HEK293 (cell line): ENCODE measurements around the gene FAM81A.

ENCODE experiments used
- CTCF ChIA-PET: fragments of 350-600 bp; formaldehyde crosslinking; extraction: SDS; loops from one replicate; lab custom pipeline; 2021; ENCODE audit warnings: antibody characterized with exemption; lab: Yijun Ruan, JAX
- POLR2A ChIA-PET: fragments of 300-600 bp; formaldehyde crosslinking; extraction: SDS; loops from one replicate; lab custom pipeline; 2020; ENCODE audit warnings: antibody characterized with exemption, inconsistent platforms; lab: Yijun Ruan, JAX
- H3K27ac ChIP-seq: fragments of 200-500 bp; sonication (Bioruptor generic); 2 replicates; pipeline ENCODE4 v1.5.1; 2014; ENCODE audit warnings: low read depth, low read length, control low read depth, inconsistent platforms; ENCODE audit errors: extremely low read depth
- H3K36me3 ChIP-seq, 2 experiments: fragments of 200-500 bp in 1 of 2; sonication (Bioruptor generic) in 1 of 2; 1 replicate in 1 of 2; 2 replicates in 1 of 2; pipeline ENCODE4 v1.5.1; 2014 to 2017; ENCODE audit warnings: inconsistent platforms in 2 of 2, low read length in 2 of 2; ENCODE audit not compliant: control insufficient read depth in 2 of 2, insufficient read depth in 1 of 2
- H3K4me1 ChIP-seq: fragments of 200-500 bp; sonication (Bioruptor generic); 2 replicates; pipeline ENCODE4 v1.5.1; 2014; ENCODE audit warnings: mild to moderate bottlenecking, low read length, inconsistent platforms; ENCODE audit not compliant: control insufficient read depth, insufficient read depth
- H3K4me3 ChIP-seq: 2 replicates; pipeline ENCODE4 v1.5.1; 2011; ENCODE audit warnings: low read depth, mild to moderate bottlenecking, control low read depth, low read length, moderate library complexity
- H3K9me3 ChIP-seq: fragments of 200-500 bp; sonication (Bioruptor generic); 2 replicates; pipeline ENCODE4 v1.5.1; 2014; ENCODE audit warnings: low read depth, low read length, inconsistent platforms; ENCODE audit not compliant: control insufficient read depth, insufficient read depth
- ATF2 ChIP-seq: fragments of 450-650 bp; formaldehyde crosslinking; IDR thresholded peaks from 2 replicates; pipeline ENCODE4 v1.5.1; 2016; ENCODE audit warnings: missing biosample characterization, missing genetic modification characterization, low read depth
- KLF17 ChIP-seq: fragments of 450-650 bp; formaldehyde crosslinking; IDR thresholded peaks from 2 replicates; pipeline ENCODE4 v1.5.1; 2016; ENCODE audit warnings: missing biosample characterization, missing genetic modification characterization
- PRDM1 ChIP-seq: fragments of 450-650 bp; formaldehyde crosslinking; IDR thresholded peaks from 2 replicates; pipeline ENCODE4; 2016; ENCODE audit warnings: missing biosample characterization, missing genetic modification characterization
- SCRT1 ChIP-seq: fragments of 450-650 bp; formaldehyde crosslinking; IDR thresholded peaks from 2 replicates; pipeline ENCODE4 v1.5.1; 2016; ENCODE audit warnings: missing biosample characterization, missing genetic modification characterization, borderline replicate concordance
- ZBTB1 ChIP-seq: fragments of 450-650 bp; formaldehyde crosslinking; IDR thresholded peaks from 2 replicates; pipeline ENCODE4 v1.5.1; 2016; ENCODE audit warnings: missing biosample characterization, missing genetic modification characterization
- ZBTB8A ChIP-seq: fragments of 450-650 bp; formaldehyde crosslinking; IDR thresholded peaks from 2 replicates; pipeline ENCODE4 v1.5.1; 2016; ENCODE audit warnings: missing biosample characterization, missing genetic modification characterization
- ZFP3 ChIP-seq: fragments of 450-650 bp; formaldehyde crosslinking; IDR thresholded peaks from 2 replicates; pipeline ENCODE4 v1.5.1; 2016; ENCODE audit warnings: low read depth, missing biosample characterization, missing genetic modification characterization
- ZNF10 ChIP-seq: fragments of 450-650 bp; formaldehyde crosslinking; IDR thresholded peaks from 2 replicates; pipeline ENCODE4 v1.5.1; 2017; ENCODE audit warnings: missing biosample characterization, missing genetic modification characterization
- ZNF132 ChIP-seq: fragments of 450-650 bp; formaldehyde crosslinking; IDR thresholded peaks from 2 replicates; pipeline ENCODE4 v1.5.1; 2017; ENCODE audit warnings: missing biosample characterization, missing genetic modification characterization, borderline replicate concordance
- ZNF223 ChIP-seq: fragments of 450-650 bp; formaldehyde crosslinking; IDR thresholded peaks from 2 replicates; pipeline ENCODE4 v1.5.1; 2016; ENCODE audit warnings: missing biosample characterization, missing genetic modification characterization
- ZNF248 ChIP-seq: fragments of 450-650 bp; formaldehyde crosslinking; IDR thresholded peaks from 2 replicates; pipeline ENCODE4 v1.5.1; 2017; ENCODE audit warnings: missing biosample characterization, missing genetic modification characterization
- ZNF335 ChIP-seq: fragments of 450-650 bp; formaldehyde crosslinking; conservative IDR thresholded peaks from 2 replicates; pipeline ENCODE4 v1.5.1; 2016; ENCODE audit warnings: missing biosample characterization, missing genetic modification characterization
- ZNF449 ChIP-seq: fragments of 450-650 bp; formaldehyde crosslinking; IDR thresholded peaks from 2 replicates; pipeline ENCODE4 v1.5.1; 2017; ENCODE audit warnings: missing biosample characterization, mild to moderate bottlenecking, missing genetic modification characterization, moderate library complexity
- ZNF48 ChIP-seq: fragments of 450-650 bp; formaldehyde crosslinking; IDR thresholded peaks from 2 replicates; pipeline ENCODE4 v1.5.1; 2016; ENCODE audit warnings: missing biosample characterization, missing genetic modification characterization
- ZNF488 ChIP-seq: fragments of 450-650 bp; formaldehyde crosslinking; IDR thresholded peaks from 2 replicates; pipeline ENCODE4 v1.5.1; 2016; ENCODE audit warnings: missing biosample characterization, missing genetic modification characterization
- ZNF521 ChIP-seq: fragments of 450-650 bp; formaldehyde crosslinking; IDR thresholded peaks from 2 replicates; pipeline ENCODE4 v1.5.1; 2017; ENCODE audit warnings: missing biosample characterization, mild to moderate bottlenecking, missing genetic modification characterization
- ZNF549 ChIP-seq: fragments of 450-650 bp; IDR thresholded peaks from 2 replicates; pipeline ENCODE4 v1.5.1; 2018; ENCODE audit warnings: missing biosample characterization, missing genetic modification characterization, mild to moderate bottlenecking, inconsistent platforms, moderate library complexity
- ZNF639 ChIP-seq: fragments of 450-650 bp; formaldehyde crosslinking; IDR thresholded peaks from 2 replicates; pipeline ENCODE4 v1.5.1; 2016; ENCODE audit warnings: missing biosample characterization, missing genetic modification characterization
- ZNF645 ChIP-seq: fragments of 450-650 bp; formaldehyde crosslinking; IDR thresholded peaks from 2 replicates; pipeline ENCODE4; 2016; ENCODE audit warnings: missing biosample characterization, missing genetic modification characterization
- ZNF677 ChIP-seq: fragments of 450-650 bp; IDR thresholded peaks from 2 replicates; pipeline ENCODE4 v1.5.0; 2018; ENCODE audit warnings: missing biosample characterization, mild to moderate bottlenecking, missing genetic modification characterization, moderate library complexity
- ZNF692 ChIP-seq: fragments of 450-650 bp; formaldehyde crosslinking; IDR thresholded peaks from 2 replicates; pipeline ENCODE4 v1.5.1; 2016; ENCODE audit warnings: missing biosample characterization, missing genetic modification characterization
- ZNF747 ChIP-seq: fragments of 450-650 bp; formaldehyde crosslinking; IDR thresholded peaks from 2 replicates; pipeline ENCODE4 v1.5.1; 2016; ENCODE audit warnings: missing biosample characterization, missing genetic modification characterization
- ZNF791 ChIP-seq: fragments of 450-650 bp; formaldehyde crosslinking; IDR thresholded peaks from 2 replicates; pipeline ENCODE4 v1.5.1; 2016; ENCODE audit warnings: missing biosample characterization, missing genetic modification characterization
- ZSCAN16 ChIP-seq: fragments of 450-650 bp; formaldehyde crosslinking; IDR thresholded peaks from 2 replicates; pipeline ENCODE4 v1.5.1; 2016; ENCODE audit warnings: missing biosample characterization, missing genetic modification characterization
- ZSCAN4 ChIP-seq: fragments of 450-650 bp; formaldehyde crosslinking; IDR thresholded peaks from 2 replicates; pipeline ENCODE4 v1.5.1; 2017; ENCODE audit warnings: missing biosample characterization, missing genetic modification characterization

FAM81A gene

GRCh38 chr15:59438625-59439290, 772 bp downstream of the FAM81A start:
- Histone ChIP-seq H3K27ac (no peak overlapping the region; the same call in 1 of the 2 replicates), H3K4me1 (0 out of 2 replicates have a peak, but pooled peaks cover 5% of the 10 kb centered on the region), H3K36me3 (no peaks in the 10 kb centered on the region), H3K9me3 (no peaks in the 10 kb centered on the region), H3K4me3 (peak overlapping the region; percentile 43; the same call in 1 of the 2 replicates)
- ChIA-PET CTCF (interaction anchor here (0.6 kb wide), 1 partner anchor 332 kb away, joined by 4 read pairs; no protein-coding TSS in a partner anchor), POLR2A (interaction anchor here (2.2 kb wide), 1 partner anchor 66 kb away, joined by 7 read pairs; the partner anchor contains the start of gene MYO1E)
- no peak for TF ChIP-seq ZNF692 (tag by site-specific recombination)
- TF ChIP-seq ZNF488, result no peak
- no peak for TF ChIP-seq PRDM1 (tag by site-specific recombination)
- no peak for TF ChIP-seq ZNF521 (tag by site-specific recombination)
- TF ChIP-seq ZNF248 (tag by site-specific recombination), result no peak
- TF ChIP-seq KLF17 (tag by site-specific recombination), result no peak
- peak; percentile 41; the same call in 1 of the 2 replicates for TF ChIP-seq ZNF335 (tag by site-specific recombination)
- no peak for TF ChIP-seq ZNF639 (tag by site-specific recombination)
- TF ChIP-seq ZSCAN4, result peak; percentile 33; the same call in 1 of the 2 replicates
- no peak for TF ChIP-seq ZNF132 (tag by site-specific recombination)

- no peak overlapping the region for H3K27ac ChIP-seq
- H3K9me3 ChIP-seq, result no peaks in the 10 kb centered on the region
- no peaks in the 10 kb centered on the region for H3K36me3 ChIP-seq
- 0 out of 2 replicates have a peak, but pooled peaks cover 5% of the 10 kb centered on the region for H3K4me1 ChIP-seq
- POLR2A ChIA-PET, result no interaction called here
- no peak overlapping the region for H3K4me3 ChIP-seq
- CTCF ChIA-PET, result no interaction called here
- no peak for TF ChIP-seq ZNF677 (tag by site-specific recombination)
- TF ChIP-seq ZNF549, result no peak
- TF ChIP-seq ZNF223 (tag by site-specific recombination), result no peak
- TF ChIP-seq ZBTB8A (tag by site-specific recombination), result no peak
- TF ChIP-seq ZNF645 (tag by site-specific recombination), result no peak
- no peak for TF ChIP-seq ZBTB1
- no peak for TF ChIP-seq ATF2 (tag by site-specific recombination)
- no peak for TF ChIP-seq ZNF791 (tag by site-specific recombination)
- TF ChIP-seq ZNF10 (tag by site-specific recombination), result no peak
- TF ChIP-seq ZSCAN16 (tag by site-specific recombination), result no peak
- TF ChIP-seq ZNF747 (tag by site-specific recombination), result no peak
- no peak for TF ChIP-seq ZNF449 (tag by site-specific recombination)
- no peak for TF ChIP-seq SCRT1
- TF ChIP-seq ZFP3 (tag by site-specific recombination), result no peak
- TF ChIP-seq ZNF48 (tag by site-specific recombination), result no peak
These were observed 1.6 kb downstream of the FAM81A start for GRCh38 chr15:59439576-59439975.
